MM.1S (cell line): ENCODE results near the gene MAMLD1.

ENCODE experiments used
- CTCF ChIP-seq: fragments of 300-600 bp; sonication (generic); IDR thresholded peaks from 2 replicates; pipeline ENCODE4 v1.5.1; 2016; ENCODE audit warnings: antibody characterized with exemption, low read length, mixed read lengths
- EZH2 ChIP-seq: fragments of 300-600 bp; sonication (generic); optimal IDR thresholded peaks from 2 replicates; pipeline ENCODE3; 2017; ENCODE audit warnings: low read depth, mild to moderate bottlenecking, antibody characterized with exemption, low read length, mixed read lengths
- EZH2phosphoT487 ChIP-seq: fragments of 300-600 bp; sonication (generic); IDR thresholded peaks from 2 replicates; pipeline ENCODE4 v1.6.1; 2018; ENCODE audit warnings: antibody characterized with exemption, low read length

GRCh38 chrX:150361777-150362351, 1.3 kb upstream of the MAMLD1 start:
- TF ChIP-seq CTCF (no peak), EZH2 (no peak), EZH2phosphoT487 (no peak)
